Measurements from ENCODE around the gene KCNA10.

Gene KCNA10

DNA sequence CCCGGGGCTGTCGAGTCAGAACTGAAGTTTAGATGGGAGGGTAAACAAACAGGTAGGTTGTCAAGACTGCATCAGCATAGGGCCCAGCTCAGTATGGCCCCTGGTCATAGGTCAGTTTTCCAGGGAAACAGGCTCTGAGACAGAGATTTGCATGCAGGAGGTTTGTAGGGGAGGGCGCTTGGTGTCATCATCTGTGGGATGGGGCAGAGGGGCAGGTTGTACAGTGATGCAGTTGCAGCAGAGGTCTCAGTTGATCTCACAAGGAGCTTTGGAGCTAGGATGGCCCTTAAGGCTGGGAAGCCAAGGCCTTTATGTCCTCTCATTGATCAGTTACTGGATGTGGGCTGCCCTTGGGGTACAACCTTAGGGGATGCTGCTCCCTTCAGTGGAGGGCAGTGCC lies 38.5 kb upstream of the KCNA10 start:
- Histone ChIP-seq H4K20me1 (ENCODE audit: insufficient read depth, low read length) (no peaks in the 10 kb centered on the region), H2AFZ (ENCODE audit: low read length) (no peak overlapping the region), H3K9ac (ENCODE audit: low read length) (no peak overlapping the region), H3K36me3 (replicated peaks; ENCODE audit: insufficient read depth, low read length) (no peaks in the 10 kb centered on the region), H3K9me2 (replicated peaks; ENCODE audit: insufficient read depth, low read length) (no peaks in the 10 kb centered on the region), H3K27me3 (replicated peaks; ENCODE audit: insufficient read depth, low read length) (no peaks in the 10 kb centered on the region), H3K79me2 (ENCODE audit: low read length) (no peaks in the 10 kb centered on the region), H3K4me3 (ENCODE audit: low read length) (no peak overlapping the region), H3K4me2 (ENCODE audit: low read depth, low read length) (no peak overlapping the region), H3K9me3 (replicated peaks; ENCODE audit: insufficient read depth, low read length) (no peaks in the 10 kb centered on the region), H3K4me1 (ENCODE audit: low read length) (no peaks in the 10 kb centered on the region), H3F3A (ENCODE audit: insufficient read depth, low read length) (no peaks in the 10 kb centered on the region), H3K27ac (ENCODE audit: low read length) (no peak overlapping the region)
- DNase-seq: no peak
- TF ChIP-seq, protein P1, sequence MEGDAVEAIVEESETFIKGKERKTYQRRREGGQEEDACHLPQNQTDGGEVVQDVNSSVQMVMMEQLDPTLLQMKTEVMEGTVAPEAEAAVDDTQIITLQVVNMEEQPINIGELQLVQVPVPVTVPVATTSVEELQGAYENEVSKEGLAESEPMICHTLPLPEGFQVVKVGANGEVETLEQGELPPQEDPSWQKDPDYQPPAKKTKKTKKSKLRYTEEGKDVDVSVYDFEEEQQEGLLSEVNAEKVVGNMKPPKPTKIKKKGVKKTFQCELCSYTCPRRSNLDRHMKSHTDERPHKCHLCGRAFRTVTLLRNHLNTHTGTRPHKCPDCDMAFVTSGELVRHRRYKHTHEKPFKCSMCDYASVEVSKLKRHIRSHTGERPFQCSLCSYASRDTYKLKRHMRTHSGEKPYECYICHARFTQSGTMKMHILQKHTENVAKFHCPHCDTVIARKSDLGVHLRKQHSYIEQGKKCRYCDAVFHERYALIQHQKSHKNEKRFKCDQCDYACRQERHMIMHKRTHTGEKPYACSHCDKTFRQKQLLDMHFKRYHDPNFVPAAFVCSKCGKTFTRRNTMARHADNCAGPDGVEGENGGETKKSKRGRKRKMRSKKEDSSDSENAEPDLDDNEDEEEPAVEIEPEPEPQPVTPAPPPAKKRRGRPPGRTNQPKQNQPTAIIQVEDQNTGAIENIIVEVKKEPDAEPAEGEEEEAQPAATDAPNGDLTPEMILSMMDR (IDR thresholded peaks at IDR 0.05; ENCODE audit: low read length): no peak
- TF ChIP-seq EZH2phosphoT487 (IDR thresholded peaks at IDR 0.05; ENCODE audit: low read length) (no peak), EZH2 (optimal IDR thresholded peaks at IDR 0.05; ENCODE audit: low read depth, low read length) (no peak)

DNA sequence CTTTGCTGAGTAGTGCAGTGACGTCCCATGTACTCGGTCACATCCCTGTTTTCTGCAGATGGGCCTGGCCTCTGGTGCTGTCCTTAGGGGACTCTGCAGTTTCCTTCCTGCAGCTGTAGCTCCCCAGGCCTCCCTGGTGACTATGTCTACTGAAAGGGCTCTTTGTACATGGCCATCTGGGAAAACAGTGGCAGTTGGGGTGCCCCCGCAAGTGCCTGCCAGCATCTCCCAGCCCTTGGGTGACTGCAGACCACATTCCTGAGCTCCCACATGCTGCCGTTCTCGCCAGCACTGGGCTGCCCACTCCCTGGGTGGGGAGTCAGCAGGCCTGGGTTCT lies 37.5 kb upstream of the KCNA10 start:
- no peak overlapping the region for H3K4me3 ChIP-seq (ENCODE audit: low read length)
- H3K4me1 ChIP-seq (ENCODE audit: low read length): no peaks in the 10 kb centered on the region
- no peaks in the 10 kb centered on the region for H3K79me2 ChIP-seq (ENCODE audit: low read length)
- no peak for DNase-seq
- H3K9me2 ChIP-seq (replicated peaks; ENCODE audit: insufficient read depth, low read length): no peaks in the 10 kb centered on the region
- H3K9me3 ChIP-seq (replicated peaks; ENCODE audit: insufficient read depth, low read length): no peaks in the 10 kb centered on the region
- no peaks in the 10 kb centered on the region for H3K27me3 ChIP-seq (replicated peaks; ENCODE audit: insufficient read depth, low read length)
- TF ChIP-seq EZH2 (optimal IDR thresholded peaks at IDR 0.05; ENCODE audit: low read depth, low read length) (no peak), EZH2phosphoT487 (IDR thresholded peaks at IDR 0.05; ENCODE audit: low read length) (no peak)
- TF ChIP-seq, protein P1 (IDR thresholded peaks at IDR 0.05; ENCODE audit: low read length): no peak
- no peaks in the 10 kb centered on the region for H3K36me3 ChIP-seq (replicated peaks; ENCODE audit: insufficient read depth, low read length)
- no peak overlapping the region for H3K9ac ChIP-seq (ENCODE audit: low read length)
- no peak overlapping the region for H2AFZ ChIP-seq (ENCODE audit: low read length)
- no peaks in the 10 kb centered on the region for H4K20me1 ChIP-seq (ENCODE audit: insufficient read depth, low read length)
- no peaks in the 10 kb centered on the region for H3F3A ChIP-seq (ENCODE audit: insufficient read depth, low read length)
- no peak overlapping the region for H3K27ac ChIP-seq (ENCODE audit: low read length)
- H3K4me2 ChIP-seq (ENCODE audit: low read depth, low read length): no peak overlapping the region

DNA sequence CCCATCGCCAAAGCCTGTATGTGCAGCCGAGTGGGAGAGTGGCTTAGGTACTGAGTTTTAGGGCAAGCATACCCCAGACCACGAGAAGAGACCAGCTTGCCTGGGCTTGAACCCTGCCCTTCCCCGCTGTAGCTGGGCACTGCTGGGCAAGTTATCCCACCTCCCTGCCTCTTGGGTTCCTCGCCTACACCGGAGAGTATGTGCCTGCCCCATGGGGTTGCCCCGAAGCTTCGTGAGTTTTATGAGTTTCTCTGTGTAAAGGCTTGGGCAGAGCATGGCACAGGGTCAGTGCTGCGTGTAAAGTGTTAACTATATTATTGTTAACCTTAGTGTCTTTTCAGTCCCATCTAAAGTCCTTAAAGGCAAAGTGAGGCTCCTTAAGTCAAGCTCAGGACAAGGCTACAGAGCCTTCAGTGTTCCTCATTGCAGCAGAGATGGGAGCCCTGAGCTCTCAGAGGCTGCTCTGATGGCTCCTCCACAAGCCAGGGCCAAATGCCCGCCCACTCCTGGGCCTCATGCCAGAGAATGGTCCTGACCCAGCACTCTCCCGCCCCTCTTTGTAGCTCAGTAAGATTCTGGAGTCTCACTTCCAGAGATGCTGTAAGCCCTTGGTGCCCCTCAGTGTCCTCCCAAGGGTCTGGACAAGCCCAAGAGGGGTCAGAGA lies 37.0 kb upstream of the KCNA10 start:
- no peaks in the 10 kb centered on the region for H4K20me1 ChIP-seq (ENCODE audit: insufficient read depth, low read length)
- H2AFZ ChIP-seq (ENCODE audit: low read length): peak overlapping the region; percentile 35; the same call in 1 of the 2 replicates
- peak overlapping the region; percentile 54; the same call in 1 of the 2 replicates for H3K4me2 ChIP-seq (ENCODE audit: low read depth, low read length)
- TF ChIP-seq EZH2phosphoT487 (IDR thresholded peaks at IDR 0.05; ENCODE audit: low read length) (no peak), EZH2 (optimal IDR thresholded peaks at IDR 0.05; ENCODE audit: low read depth, low read length) (no peak)
- TF ChIP-seq, protein P1 (IDR thresholded peaks at IDR 0.05; ENCODE audit: low read length): no peak
- H3K4me3 ChIP-seq (ENCODE audit: low read length): peak overlapping the region; percentile 43; the same call in 1 of the 2 replicates
- H3K27ac ChIP-seq (ENCODE audit: low read length): no peak overlapping the region
- no peak overlapping the region for H3K9ac ChIP-seq (ENCODE audit: low read length)
- H3K9me2 ChIP-seq (replicated peaks; ENCODE audit: insufficient read depth, low read length): no peaks in the 10 kb centered on the region
- no peaks in the 10 kb centered on the region for H3K79me2 ChIP-seq (ENCODE audit: low read length)
- no peaks in the 10 kb centered on the region for H3K36me3 ChIP-seq (replicated peaks; ENCODE audit: insufficient read depth, low read length)
- H3K27me3 ChIP-seq (replicated peaks; ENCODE audit: insufficient read depth, low read length): no peaks in the 10 kb centered on the region
- H3F3A ChIP-seq (ENCODE audit: insufficient read depth, low read length): no peaks in the 10 kb centered on the region
- H3K4me1 ChIP-seq (ENCODE audit: low read length): no peaks in the 10 kb centered on the region
- no peak for DNase-seq
- H3K9me3 ChIP-seq (replicated peaks; ENCODE audit: insufficient read depth, low read length): no peaks in the 10 kb centered on the region

Measured in MM.1S (cell line).